HG03135 (cell line): ENCODE measurements around the gene PLCB1.

Source experiments
- ATAC-seq: cut with Tn5 transposase; IDR thresholded peaks from one replicate; pipeline ENCODE4 v1.9.1; 2021; ENCODE audit warnings: mild to moderate bottlenecking, moderate library complexity; ENCODE audit not compliant: unreplicated experiment

PLCB1 gene

DNA sequence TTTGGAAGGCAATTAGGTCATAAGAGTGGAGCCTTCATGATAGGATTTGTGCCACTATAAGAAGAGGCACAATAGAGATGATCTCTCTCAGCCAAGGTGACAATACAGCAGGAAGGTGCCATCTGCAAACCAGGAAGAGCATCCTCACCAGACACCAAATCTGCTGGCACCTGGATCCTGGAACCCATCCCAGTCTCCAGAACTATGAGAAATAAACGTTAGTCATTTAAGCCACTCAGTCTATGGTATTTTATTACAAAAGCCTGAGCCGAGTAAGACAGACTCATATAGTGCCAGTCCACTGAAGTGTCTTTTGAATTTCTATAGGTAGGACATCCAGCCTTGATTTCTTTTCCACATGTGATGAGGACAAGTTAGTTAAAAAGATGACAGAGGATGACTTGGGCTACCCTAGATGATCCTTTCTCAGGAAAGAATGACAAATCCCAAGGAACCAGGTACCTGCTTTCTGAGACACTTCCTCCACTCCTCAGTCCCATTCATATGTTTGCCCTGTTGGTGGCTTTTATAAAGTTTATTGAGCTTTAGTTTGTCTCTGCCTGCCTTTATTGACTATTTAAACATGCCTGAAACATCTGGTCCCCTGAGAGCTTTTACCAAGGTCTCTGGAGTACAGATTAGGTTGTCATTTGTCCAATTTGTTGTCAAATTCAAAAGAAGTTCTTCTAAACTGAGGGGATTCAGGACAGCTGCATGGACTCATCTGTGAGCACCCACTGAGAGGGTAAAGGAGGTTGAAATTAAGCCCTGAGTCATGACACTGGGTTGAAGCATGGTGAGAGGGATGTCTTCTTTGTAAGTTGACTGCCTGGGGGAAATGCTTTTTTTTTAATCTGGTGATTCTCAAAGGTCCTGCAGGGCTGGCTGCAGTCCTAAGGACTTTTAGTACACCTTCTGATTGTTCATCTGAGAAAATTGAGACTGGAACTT lies 771.9 kb downstream of the PLCB1 start:
- ATAC-seq: no peak

- no peak for ATAC-seq
These were observed 777.5 kb downstream of the PLCB1 start for GRCh38 chr20:8909596-8909995.

GRCh38 chr20:8912096-8912495 lies 780.0 kb downstream of the PLCB1 start:
- no peak for ATAC-seq

GRCh38 chr20:8912731-8913130 lies 780.7 kb downstream of the PLCB1 start:
- no peak for ATAC-seq

- ATAC-seq: no peak
These were observed 781.4 kb downstream of the PLCB1 start for GRCh38 chr20:8913456-8913855.

GRCh38 chr20:8914421-8914820 lies 782.4 kb downstream of the PLCB1 start:
- ATAC-seq: no peak

- ATAC-seq: no peak
These were observed 785.0 kb downstream of the PLCB1 start for GRCh38 chr20:8917084-8917483.

DNA sequence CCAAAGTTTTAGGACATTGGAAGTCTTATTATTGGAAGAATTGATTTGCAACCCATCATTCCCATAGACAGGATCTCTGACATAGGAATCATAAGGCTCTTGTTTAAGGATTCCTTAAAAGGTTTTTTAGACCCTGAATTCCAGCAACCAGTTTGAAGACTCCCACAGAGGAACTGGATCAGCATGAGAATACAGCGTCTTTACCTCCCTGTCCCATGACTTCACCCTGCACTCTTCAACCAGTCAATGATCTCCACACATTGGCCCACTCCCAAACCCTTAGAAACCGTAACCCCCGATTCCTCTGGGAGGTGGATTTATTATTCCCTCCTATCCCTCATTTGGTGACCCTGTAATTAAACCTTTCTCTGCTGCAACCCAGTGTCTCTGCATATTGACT lies 786.1 kb downstream of the PLCB1 start:
- ATAC-seq: no peak

DNA sequence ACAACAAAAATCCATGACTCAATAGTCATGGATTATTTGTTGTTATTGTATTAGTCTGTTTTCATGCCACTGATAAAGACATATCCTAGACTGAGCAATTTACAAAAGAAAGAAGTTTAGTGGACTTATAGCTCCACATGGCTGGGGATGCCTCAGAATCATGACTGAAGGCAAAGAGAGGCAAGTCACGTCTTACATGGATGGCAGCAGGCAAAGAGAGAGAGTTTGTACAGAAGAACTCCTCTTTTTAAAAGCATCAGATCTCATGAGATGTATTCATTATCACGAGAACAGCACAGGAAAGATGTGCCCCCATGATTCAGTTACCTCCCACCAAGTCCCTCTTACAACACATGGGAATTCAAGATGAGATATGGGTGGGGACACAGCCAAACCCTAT lies 792.5 kb downstream of the PLCB1 start:
- no peak for ATAC-seq

GRCh38 chr20:8930726-8931125 lies 798.7 kb downstream of the PLCB1 start:
- no peak for ATAC-seq

DNA sequence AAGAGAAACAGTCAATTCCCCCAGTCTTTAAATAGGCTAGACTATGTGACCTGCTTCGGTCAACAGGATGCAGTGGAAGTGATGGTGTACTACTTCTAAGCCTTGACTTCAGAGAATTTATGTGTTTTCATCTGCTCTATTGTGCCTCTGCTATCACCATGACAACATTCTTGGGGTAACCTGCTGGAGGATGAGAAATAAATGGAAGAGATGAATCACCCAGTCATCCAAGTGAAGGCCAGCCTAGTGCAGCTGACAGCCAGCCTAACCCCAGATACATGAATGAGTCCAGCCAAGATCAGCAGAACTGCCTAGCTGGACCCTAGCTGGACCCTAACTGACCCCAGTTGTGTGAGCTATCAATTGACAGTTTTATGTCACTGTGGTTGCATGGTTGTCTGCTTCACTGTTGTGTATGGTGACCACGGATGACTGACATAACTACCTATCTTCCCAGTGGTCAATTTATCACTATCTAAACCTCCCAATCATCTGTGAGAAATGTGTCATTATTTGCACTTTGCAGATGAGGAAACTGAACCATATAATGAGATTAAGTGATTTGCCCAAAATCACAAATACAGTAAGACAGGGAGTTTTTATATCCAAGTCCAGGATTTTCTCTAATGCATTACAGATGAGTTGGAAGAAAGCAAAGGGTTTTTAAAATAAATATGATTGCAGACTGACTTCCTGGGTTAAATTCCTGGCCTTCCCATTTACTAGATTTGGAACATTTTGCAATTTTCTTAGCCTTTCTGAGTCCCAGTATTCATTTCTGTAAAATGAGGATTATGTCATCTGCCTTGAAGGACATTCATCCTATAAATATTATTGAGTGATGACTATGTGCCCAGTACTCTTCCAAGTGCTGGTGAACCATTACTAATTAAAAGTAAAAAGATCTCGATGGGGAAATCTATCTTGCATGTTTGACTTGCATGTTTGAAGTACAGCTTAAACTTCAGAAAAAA lies 800.4 kb downstream of the PLCB1 start:
- ATAC-seq: no peak

DNA sequence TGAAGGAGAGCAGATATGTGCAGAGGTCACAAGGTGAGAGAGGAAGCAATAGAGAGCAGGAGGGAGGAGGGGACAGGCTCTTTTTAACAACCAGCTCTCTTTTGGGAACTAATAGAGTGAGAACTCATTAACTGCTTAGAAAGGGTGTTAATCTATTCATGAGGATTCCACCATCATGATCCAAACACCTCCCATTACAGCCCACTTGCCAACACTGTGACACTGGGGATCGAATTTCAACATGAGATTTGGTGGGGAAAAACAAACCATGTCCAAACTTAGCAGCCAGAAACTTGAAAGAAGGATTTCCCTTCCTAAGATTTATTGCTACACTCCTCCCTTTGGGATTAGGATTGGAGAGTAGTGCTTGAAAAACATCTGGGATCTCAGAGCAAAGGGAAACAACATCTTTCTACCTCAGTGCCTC lies 801.3 kb downstream of the PLCB1 start:
- no peak for ATAC-seq

- no peak for ATAC-seq
These were observed 802.3 kb downstream of the PLCB1 start for GRCh38 chr20:8934362-8934761.
